WTC11 (cell line): ENCODE measurements around the gene RABGGTA. TPM values are rescaled to one million over a fixed set of nuclear protein-coding genes. Genes with fewer than 3 reads are reported as not detected.

ENCODE experiments used
- ATAC-seq: fragments of 200-7000 bp; cut with Tn5 transposase; 2 replicates; pipeline ENCODE4 v1.10.0; 2021; ENCODE audit warnings: mild to moderate bottlenecking, moderate library complexity
- CTCF ChIA-PET: fragments of 300-600 bp; sonication (Branson Sonifier 250); formaldehyde crosslinking; loops from one replicate; lab custom pipeline; 2021; ENCODE audit warnings: antibody characterized with exemption; lab: Charles Lee
- POLR2A ChIA-PET: fragments of 350-600 bp; sonication (Branson Sonifier 250); formaldehyde crosslinking; loops from one replicate; lab custom pipeline; 2021; ENCODE audit warnings: antibody characterized with exemption; lab: Charles Lee
- DNase-seq: peaks from one replicate; pipeline ENCODE4 v3.0.0; 2021; ENCODE audit warnings: low spot score
- H3K27ac Mint-ChIP-seq: 2 replicates; pipeline ENCODE4 v1.8.0; 2021; ENCODE audit warnings: mixed read lengths
- H3K27me3 Mint-ChIP-seq: 2 replicates; pipeline ENCODE4 v1.8.0; 2021; ENCODE audit warnings: low read depth, mild to moderate bottlenecking, moderate library complexity, mixed read lengths
- H3K36me3 Mint-ChIP-seq: 2 replicates; pipeline ENCODE4 v1.8.0; 2021; ENCODE audit warnings: mixed read lengths
- H3K4me1 Mint-ChIP-seq: 2 replicates; pipeline ENCODE4 v1.8.0; 2022; ENCODE audit warnings: mixed read lengths
- H3K4me3 Mint-ChIP-seq: 2 replicates; pipeline ENCODE4 v1.8.0; 2021; ENCODE audit warnings: mild to moderate bottlenecking, moderate library complexity, mixed read lengths
- H3K9me3 Mint-ChIP-seq: 2 replicates; pipeline ENCODE4 v1.8.0; 2021; ENCODE audit warnings: mixed read lengths
- AFF4 ChIP-seq: sonication (generic); formaldehyde crosslinking; IDR thresholded peaks from 2 replicates; pipeline ENCODE4 v1.8.1; 2023; ENCODE audit warnings: mild to moderate bottlenecking, missing genetic modification reagents, borderline replicate concordance
- CREB1 ChIP-seq: sonication (generic); formaldehyde crosslinking; IDR thresholded peaks from 2 replicates; pipeline ENCODE4 v1.8.0; 2023; ENCODE audit warnings: mild to moderate bottlenecking, missing genetic modification reagents
- E2F5 ChIP-seq: sonication (generic); formaldehyde crosslinking; IDR thresholded peaks from 2 replicates; pipeline ENCODE4 v1.8.1; 2022; ENCODE audit warnings: mild to moderate bottlenecking, moderate library complexity, missing genetic modification reagents
- ESRRA ChIP-seq: sonication (generic); formaldehyde crosslinking; IDR thresholded peaks from 2 replicates; pipeline ENCODE4 v1.8.1; 2022; ENCODE audit warnings: mild to moderate bottlenecking, missing genetic modification reagents, borderline replicate concordance
- FOXP1 ChIP-seq: sonication (generic); formaldehyde crosslinking; IDR thresholded peaks from 2 replicates; pipeline ENCODE4 v1.8.0; 2022; ENCODE audit warnings: missing genetic modification reagents, mild to moderate bottlenecking, moderate library complexity, borderline replicate concordance
- HMGXB4 ChIP-seq: sonication (generic); formaldehyde crosslinking; IDR thresholded peaks from 2 replicates; pipeline ENCODE4 v1.8.1; 2023; ENCODE audit warnings: mild to moderate bottlenecking, moderate library complexity, missing genetic modification reagents
- IRF1 ChIP-seq: sonication (generic); formaldehyde crosslinking; IDR thresholded peaks from 2 replicates; pipeline ENCODE4 v1.8.0; 2023; ENCODE audit warnings: missing genetic modification reagents
- JUN ChIP-seq: sonication (generic); formaldehyde crosslinking; IDR thresholded peaks from 2 replicates; pipeline ENCODE4 v1.8.0; 2023; ENCODE audit warnings: mild to moderate bottlenecking, missing genetic modification reagents
- NR2C2 ChIP-seq: sonication (generic); formaldehyde crosslinking; IDR thresholded peaks from 2 replicates; pipeline ENCODE4 v1.8.0; 2022; ENCODE audit warnings: mild to moderate bottlenecking, missing genetic modification reagents
- SMAD4 ChIP-seq: sonication (generic); formaldehyde crosslinking; IDR thresholded peaks from 2 replicates; pipeline ENCODE4 v1.8.0; 2022; ENCODE audit warnings: mild to moderate bottlenecking, missing genetic modification reagents
- SOX15 ChIP-seq: fragments of 250-450 bp; sonication (Bioruptor Pico); IDR thresholded peaks from 2 replicates; pipeline ENCODE4 v1.9.0; 2021; ENCODE audit warnings: mild to moderate bottlenecking
- TEAD1 ChIP-seq: sonication (generic); formaldehyde crosslinking; IDR thresholded peaks from 2 replicates; pipeline ENCODE4 v1.8.0; 2022; ENCODE audit warnings: mild to moderate bottlenecking, missing genetic modification reagents
- ZBTB43 ChIP-seq: sonication (generic); formaldehyde crosslinking; IDR thresholded peaks from 2 replicates; pipeline ENCODE4 v1.8.1; 2023; ENCODE audit warnings: mild to moderate bottlenecking, missing genetic modification reagents
- ZNF138 ChIP-seq: sonication (generic); formaldehyde crosslinking; conservative IDR thresholded peaks from 2 replicates; pipeline ENCODE4 v1.8.1; 2022; ENCODE audit warnings: mild to moderate bottlenecking, moderate library complexity, missing genetic modification reagents
- ZNF219 ChIP-seq: sonication (generic); formaldehyde crosslinking; IDR thresholded peaks from 2 replicates; pipeline ENCODE4 v1.8.0; 2023; ENCODE audit warnings: missing genetic modification reagents, mild to moderate bottlenecking, borderline replicate concordance
- ZNF396 ChIP-seq: fragments of 250-450 bp; sonication (Bioruptor Pico); IDR thresholded peaks from 2 replicates; pipeline ENCODE4 v1.8.0; 2021; ENCODE audit warnings: mild to moderate bottlenecking, moderate library complexity, borderline replicate concordance
- total RNA-seq: library from RNA; stranded (reverse); gene quantifications from 3 replicates; pipeline ENCODE4 v1.2.3, GENCODE V29; 2021

RABGGTA gene
- total RNA-seq, 1 experiment from 2014 or later, result 27.1 TPM

GRCh38 chr14:24243336-24243836 is 28.0 kb downstream of the RABGGTA start (continued):
- TF ChIP-seq NR2C2 (CRISPR knock-in tag), result no peak
- no peak for TF ChIP-seq ZNF219 (CRISPR knock-in tag)

GRCh38 chr14:24241829-24242443 is 29.5 kb downstream of the RABGGTA start:
- peak; percentile 95 for DNase-seq
- Mint-ChIP-seq H3K4me3 (peak overlapping the region; percentile 93), H3K27ac (peak overlapping the region; percentile 97), H3K36me3 (peaks cover 37% of the 10 kb centered on the region), H3K27me3 (peaks cover 12% of the 10 kb centered on the region), H3K4me1 (peaks cover 13% of the 10 kb centered on the region), H3K9me3 (no peaks in the 10 kb centered on the region)
- POLR2A ChIA-PET, result interaction anchor here (0.6 to 2.2 kb wide), 22 partner anchors 9 to 190 kb away, joined by 3 to 21 read pairs (median 5); partner anchors contain the start of genes CHMP4A, CIDEB, DHRS1 and GMPR2
- CTCF ChIA-PET, result interaction anchor here (0.7 to 5.1 kb wide), 45 partner anchors 9 to 207 kb away, joined by 3 to 165 read pairs (median 5); partner anchors contain the start of genes ADCY4, CBLN3, CHMP4A and CIDEB
- peak; percentile 85 for ATAC-seq
- TF ChIP-seq CREB1 (CRISPR knock-in tag) (no peak), ESRRA (CRISPR knock-in tag) (no peak), ZNF219 (CRISPR knock-in tag) (0 out of 2 replicates have a peak, but pooled peaks have one; percentile 29)

- TF ChIP-seq HMGXB4 (CRISPR knock-in tag) (no peak), IRF1 (CRISPR knock-in tag) (no peak), SOX15 (CRISPR knock-in tag) (no peak), E2F5 (CRISPR knock-in tag) (no peak), ESRRA (CRISPR knock-in tag) (no peak), FOXP1 (CRISPR knock-in tag) (no peak), AFF4 (no peak), SMAD4 (CRISPR knock-in tag) (no peak), TEAD1 (CRISPR knock-in tag) (no peak), ZNF138 (CRISPR knock-in tag) (no peak), ZNF396 (CRISPR knock-in tag) (no peak), JUN (no peak), ZBTB43 (no peak)
- CTCF ChIA-PET, result interaction anchor here (4.0 to 5.1 kb wide), 3 partner anchors 30 to 69 kb away, joined by 77 to 165 read pairs (median 97); partner anchors contain the start of genes CIDEB, DHRS1, LTB4R and LTB4R2
- POLR2A ChIA-PET, result no interaction called here
- no peak for ATAC-seq
- H3K36me3 Mint-ChIP-seq, result peaks cover 51% of the 10 kb centered on the region
- DNase-seq, result no peak
- H3K9me3 Mint-ChIP-seq, result no peaks in the 10 kb centered on the region
- H3K4me3 Mint-ChIP-seq, result peak overlapping the region; percentile 93
- no peak overlapping the region for H3K27ac Mint-ChIP-seq
- H3K27me3 Mint-ChIP-seq, result peaks cover 10% of the 10 kb centered on the region
- H3K4me1 Mint-ChIP-seq, result peaks cover 13% of the 10 kb centered on the region
Measured at GRCh38 chr14:24240110-24240918, 31.1 kb downstream of the RABGGTA start.
